Amygdala (tissue), 56 donors: ENCODE data around the gene E2F2.
A peak's percentile ranks its signal among the peaks of the same experiment; 100 is the strongest.

Source experiments
- DNase-seq, 56 donors: peaks; one replicate each; lab custom pipeline; 2025; lab: John Stamatoyannopoulos, UW

Gene E2F2, protein sequence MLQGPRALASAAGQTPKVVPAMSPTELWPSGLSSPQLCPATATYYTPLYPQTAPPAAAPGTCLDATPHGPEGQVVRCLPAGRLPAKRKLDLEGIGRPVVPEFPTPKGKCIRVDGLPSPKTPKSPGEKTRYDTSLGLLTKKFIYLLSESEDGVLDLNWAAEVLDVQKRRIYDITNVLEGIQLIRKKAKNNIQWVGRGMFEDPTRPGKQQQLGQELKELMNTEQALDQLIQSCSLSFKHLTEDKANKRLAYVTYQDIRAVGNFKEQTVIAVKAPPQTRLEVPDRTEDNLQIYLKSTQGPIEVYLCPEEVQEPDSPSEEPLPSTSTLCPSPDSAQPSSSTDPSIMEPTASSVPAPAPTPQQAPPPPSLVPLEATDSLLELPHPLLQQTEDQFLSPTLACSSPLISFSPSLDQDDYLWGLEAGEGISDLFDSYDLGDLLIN

DNA sequence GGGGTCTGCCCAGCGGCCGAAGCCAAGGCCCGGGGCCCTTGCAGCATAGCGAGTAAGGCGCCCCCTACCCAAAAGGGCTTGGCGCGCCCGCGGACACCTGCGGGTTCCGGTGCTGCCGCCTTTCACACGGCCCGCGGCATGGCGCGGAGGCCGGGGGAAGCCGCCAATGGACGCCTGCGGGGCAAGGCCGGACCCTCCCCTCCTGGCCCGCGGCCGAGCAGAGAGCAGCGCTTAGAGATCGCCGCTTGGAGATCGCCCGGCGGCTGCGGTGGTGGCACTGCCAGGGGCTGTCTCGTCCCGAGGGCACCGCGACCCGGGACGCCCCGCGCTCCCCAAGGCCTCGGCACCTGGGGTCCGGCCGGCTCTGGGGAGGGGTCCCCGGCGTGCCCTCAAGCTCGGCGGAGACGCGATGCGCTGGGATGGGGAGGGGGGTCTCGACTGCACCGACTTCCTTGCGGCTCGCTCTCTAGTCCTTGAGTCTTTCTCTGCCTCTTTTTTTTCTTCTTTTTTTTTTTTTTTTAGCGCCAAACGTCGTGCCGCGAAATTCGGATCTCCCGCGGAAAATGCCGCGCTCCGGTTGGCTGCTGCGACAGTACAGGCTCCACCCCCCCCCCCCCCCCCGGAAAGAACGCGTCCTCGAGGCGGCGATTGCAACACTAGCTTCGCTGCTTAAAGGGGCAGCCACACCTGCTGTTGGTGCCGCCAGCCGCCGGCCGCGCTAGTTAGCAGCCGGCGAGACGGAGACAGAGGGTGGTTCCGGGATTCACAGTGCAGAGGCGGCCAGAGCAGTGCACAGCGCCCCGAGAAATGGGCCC, at the start of gene E2F2:
E2F2 (minus strand) TSS at position 487 of the 815 bp plus-strand sequence; CDS start at position 47, 440 bp downstream.
- DNase-seq: peak in 54 of 56 donors; percentile 20 to 87 (median 65)

DNA sequence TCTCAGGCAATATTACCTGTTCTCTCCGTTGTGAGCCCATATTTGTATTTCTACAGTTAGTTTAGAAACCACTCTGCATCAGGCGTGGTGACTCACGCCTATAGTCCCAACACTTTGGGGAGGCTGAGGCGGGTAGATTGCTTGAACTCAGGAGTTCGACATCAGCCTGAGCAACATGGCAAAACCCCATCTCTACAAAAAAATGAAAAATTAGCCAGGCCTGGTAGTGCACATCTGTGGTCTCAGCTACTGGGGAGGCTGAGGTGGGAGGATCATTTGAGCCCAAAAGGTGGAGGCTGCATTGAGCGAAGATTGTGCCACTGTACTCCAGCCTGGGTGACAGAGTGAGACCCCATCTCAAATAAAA, 47.9 kb upstream of the E2F2 start:
- no peak for DNase-seq

DNA sequence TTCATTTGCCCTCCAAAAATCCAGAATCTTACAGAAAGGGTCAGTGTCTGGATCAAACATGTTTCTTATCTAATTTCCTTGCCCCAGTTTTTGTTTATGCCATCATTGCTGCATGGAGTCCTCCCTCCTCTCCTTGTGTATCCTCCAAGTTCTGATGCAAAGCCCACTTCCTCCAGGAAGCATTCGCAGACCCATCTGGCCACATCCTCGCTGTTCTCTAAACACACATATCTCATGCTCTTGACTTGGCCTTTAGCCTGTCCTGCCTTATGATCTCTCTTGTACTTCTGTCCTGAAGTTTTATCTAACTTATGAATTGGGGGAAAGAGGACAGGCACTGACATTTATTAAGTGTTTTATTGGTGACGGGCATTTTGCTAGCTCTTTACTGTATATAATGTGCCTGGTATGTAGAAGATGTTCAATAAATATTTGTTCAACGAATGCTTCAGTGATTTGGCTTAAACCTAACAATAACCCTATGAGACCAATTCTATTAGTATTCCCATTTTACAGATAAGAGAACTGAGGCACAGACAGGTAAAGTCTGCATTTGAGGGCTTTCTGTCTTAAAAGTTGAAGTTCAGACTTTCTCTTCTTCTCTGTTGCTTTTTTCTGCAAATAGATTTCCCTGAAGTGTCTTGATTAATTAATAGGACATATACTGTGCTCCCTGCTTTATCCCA, 47.4 kb upstream of the E2F2 start:
- DNase-seq: no peak

DNA sequence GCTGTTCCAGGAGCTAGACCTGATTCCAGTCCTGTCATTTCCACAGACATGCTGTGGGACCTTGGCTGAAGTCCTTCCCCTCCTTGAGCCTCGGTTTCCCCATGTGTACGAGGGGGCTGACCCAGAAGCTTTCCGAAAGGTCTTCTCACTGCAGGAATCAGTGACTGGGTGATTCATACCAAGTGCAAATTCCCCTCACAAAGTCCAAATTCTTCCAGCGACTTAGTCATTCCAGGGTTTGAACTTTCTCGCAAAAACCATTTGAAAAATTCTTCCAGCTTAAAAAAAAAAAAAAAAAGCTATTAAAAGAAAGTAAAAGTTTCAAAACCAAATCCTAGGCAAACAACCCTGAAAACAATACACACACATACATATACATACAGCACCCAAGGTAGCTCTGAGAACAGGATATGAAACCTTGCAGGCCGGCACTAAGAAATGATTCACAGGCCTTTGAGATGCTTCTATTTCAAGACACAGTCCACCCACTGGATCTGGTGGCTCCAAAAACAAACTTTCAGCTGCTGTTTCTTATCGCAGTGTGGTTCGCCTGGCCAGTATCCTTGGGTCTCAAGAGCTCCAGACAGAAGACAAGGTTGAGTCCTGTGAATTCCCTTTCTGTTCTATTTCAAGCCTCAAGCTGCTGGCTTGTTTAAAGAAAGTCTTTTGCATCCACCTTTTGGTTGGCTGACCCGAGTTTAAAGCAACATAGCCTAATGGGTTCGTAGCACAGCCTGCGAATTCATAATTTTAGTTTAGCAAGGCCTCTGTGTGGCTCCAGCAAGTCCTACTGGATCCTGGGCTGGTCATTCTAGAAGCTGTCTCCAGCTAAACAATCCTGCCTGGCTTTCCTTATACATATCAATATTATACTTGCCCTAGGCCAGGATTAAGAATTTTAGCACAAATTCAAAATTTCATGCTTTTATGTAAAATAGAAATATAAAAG, 46.3 kb upstream of the E2F2 start:
- peak in 2 of 56 donors; percentile 13 to 26 for DNase-seq

DNA sequence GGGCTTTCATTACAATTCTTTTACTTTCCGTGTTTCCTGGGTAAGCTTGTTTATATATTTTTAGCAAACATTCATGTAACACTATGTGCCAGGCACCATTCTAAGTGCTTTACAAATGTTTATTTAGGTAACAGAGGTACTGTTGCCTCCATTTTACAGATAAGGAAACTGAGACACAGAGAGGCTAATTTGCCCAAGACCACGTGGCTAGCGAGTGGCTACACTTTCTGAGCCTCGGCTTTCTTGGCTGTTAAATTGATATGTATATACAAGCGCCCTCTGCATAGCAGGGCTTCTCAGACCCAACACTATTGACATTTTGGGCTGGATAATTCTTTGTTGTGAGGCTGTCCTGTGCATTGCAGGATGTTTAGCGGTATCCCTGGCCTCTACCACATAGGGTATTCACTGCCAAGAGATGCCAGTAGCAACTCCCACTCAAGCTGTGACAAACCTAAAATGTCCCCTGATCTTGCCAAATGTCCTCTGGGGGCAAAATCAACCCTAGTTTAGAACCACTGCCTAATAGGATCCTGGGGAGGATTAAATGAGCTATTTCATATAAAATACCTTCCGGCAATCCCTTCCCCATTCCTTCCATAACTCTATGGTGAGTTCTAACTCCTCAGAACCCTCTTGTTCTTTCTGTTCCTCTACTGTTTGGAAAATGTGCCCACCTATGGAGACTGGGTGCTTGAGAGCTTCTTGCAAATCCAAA, 45.5 kb upstream of the E2F2 start:
- no peak for DNase-seq

DNA sequence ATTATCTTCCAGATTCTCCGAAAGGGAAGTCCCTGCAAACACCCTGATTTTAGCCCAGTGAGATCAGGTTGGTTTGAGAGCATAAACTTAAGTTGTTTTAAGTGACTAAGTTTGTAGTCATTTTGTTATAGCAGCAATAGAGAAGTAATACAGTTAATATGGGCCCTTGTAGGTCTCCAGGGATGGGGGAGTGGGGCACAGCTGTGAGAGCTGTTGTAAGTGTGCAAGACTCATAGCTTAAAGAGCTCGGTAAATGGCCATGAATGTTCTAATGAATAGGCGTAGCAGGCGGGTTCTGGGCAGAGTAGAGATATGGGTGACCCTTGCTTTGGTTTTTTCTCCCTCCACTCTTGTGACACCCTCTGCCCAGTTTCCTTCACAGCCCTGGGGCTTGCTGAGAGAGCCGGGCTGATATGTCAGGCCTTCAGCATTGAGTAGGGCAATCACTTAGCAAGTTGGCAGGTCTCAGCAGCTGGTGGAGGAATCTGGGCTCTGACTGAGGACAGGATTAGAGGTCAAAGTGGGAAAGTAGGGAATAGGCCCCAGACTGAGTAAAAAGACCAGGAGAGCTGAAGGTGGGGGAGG, 44.3 kb upstream of the E2F2 start:
- no peak for DNase-seq

DNA sequence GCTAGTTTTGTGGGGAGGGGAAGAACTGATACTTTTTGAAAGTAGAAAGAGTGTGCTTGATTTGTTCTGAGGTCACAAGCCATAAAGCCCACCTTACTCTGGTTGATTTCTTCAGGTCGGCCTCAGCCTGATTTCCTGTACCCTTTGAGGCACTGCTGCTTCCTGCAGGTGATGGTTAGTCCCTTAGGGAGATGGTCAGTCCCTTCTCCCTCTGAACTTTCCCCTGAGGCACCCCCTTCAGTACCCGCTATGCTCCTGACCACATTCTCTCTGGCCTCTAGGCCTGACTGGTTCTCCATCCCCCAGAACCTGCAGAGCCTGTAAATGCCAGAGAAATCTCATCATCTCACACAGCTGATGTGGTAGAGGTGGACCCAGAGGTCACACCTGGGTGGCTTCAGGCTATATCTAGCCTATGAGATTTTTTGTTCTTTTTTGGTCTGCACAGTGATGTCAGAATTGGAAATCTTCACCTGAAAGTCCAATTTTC, 43.3 kb upstream of the E2F2 start:
- DNase-seq: no peak

DNA sequence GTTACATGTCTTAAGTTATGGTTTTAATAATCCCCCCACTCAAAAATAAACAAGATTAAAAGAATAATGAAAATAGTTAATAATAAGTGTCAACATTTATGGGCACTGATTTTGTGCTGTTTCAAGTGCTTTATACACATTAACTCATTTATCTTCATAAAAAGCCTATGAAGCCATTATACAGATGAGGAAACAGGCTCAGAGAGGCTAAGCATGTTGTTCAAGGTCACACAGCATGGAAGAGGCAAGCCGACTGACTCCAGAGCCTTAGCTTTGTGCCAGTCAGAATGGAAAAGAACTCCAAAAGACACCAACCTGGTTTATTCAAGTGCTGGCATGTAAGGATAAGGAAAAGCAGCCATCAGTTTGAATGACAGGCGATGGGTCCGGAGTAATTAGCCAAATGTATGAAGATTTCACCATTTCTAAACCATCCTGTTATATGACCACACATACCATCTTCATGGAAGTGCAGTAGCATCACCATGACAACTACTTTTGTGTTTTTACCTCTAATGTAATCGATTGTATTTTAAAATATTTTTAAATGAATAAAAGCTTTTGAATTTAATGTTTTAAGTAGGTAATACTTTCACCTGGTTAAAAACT, 42.6 kb upstream of the E2F2 start:
- DNase-seq: no peak

DNA sequence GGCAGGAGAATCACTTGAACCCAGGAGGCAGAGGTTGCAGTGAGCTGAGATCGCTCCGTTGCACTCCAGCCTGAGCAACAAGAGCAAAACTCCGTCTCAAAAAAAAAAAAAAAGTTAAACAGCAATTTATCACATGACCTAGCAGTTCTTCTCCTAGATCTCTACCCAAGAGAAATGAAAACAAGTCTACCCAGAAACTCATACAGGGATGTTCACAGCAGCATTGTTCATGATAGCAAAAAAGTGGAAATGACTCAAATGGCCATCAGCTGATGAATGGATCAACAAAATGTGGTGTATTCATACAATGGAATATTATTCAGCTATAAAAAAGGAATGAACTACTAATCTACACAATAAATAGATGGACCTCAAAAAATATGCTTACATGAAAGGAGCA, 40.4 kb upstream of the E2F2 start:
- no peak for DNase-seq

DNA sequence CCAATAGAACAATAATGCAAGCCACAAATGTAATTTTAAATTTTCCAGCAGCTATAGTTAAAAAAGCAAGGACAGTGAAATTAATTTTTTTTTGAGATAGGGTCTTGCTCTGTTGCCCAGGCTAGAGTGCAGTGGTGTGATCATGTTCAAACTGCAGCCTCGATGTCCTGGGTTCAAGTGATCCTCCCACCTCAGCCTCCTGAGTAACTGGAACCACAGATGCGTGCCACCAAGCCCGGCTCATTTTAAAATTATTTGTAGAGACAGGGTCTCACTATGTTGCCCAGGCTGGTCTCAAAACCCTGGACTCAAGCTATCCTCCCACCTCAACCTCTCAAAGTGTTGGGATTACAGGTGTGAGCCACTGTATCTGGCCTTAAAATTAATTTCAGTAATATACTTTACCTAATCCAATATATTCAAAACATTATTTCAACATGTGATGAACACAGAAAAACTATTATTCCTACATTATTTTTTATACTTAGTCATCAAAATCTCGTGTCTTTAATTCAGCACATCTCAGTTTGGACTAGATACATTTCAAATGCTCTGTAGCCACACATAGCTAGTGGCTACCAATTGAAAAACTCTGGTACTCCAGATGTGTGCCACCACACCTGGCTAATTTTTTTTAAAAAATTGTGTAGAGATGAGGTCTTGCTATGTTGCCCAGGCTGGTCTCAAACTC, 39.1 kb upstream of the E2F2 start:
- DNase-seq: no peak

DNA sequence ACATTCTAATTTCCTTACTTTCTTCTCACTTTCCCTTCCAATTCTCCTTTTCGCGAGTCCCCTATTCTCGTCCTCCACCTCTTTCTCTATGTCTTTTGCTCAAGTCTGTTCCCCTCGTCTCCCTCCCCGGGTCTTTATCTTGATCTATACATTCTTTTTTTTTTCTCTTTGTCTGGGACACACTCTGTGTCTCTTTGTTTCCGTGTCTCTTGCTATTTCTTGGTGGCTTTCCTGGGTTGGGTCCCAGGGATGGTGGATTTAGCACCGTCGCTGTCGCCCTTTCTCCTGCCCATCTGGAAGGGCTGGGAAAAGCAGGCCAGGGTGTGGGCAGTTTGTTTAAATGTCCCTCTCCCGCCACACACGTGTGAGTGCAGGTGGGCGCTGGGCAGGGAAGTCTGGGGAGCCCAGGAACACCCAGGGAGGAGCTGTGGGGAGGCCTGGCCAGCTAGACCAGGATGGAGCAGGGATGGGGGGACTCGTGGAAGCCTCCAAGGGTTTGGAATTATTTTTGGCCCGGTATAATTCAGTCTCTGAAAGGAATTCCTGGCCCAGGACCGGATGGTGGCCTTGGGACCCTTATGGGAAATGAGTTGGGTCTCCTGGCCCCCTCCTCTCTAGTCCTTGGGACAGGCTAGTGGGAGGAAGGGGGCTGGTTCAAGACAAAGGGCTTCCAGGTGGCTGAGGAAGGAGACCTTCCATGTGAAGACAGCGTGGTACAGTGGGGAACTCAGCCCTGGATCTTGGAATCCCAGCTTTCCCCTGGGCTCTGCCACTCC, 37.8 kb upstream of the E2F2 start:
- peak in 1 of 56 donors; percentile 9 for DNase-seq

DNA sequence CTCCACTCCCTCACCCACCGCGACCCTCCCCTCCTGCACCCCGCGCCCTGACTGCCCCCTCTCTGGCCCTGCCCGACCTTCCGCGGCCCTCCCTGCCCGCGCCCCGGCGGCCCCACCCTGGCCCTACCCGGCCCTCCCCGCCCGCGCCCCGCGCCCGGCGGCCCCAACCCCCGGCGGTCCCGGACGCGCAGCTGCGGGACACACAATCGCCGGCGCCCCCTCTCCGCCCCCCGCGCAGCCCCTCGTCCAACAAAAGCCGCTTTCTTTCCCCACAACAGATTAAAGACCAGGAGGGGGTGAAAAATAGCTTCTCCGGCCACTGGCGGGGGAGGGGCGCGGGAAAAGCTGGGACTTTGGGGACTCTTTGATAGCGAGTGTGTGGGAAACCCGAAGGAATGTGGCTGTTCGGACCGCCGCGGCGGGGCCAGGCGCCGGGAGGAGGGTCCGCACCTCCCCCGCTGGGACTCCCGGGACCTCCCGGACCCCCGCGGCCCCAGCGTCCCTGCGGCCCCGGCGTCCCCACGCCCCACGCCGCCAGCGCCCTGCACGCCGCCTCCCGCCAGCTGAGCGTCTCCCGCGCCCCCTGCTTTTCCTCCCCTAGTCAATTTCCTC, 37.1 kb upstream of the E2F2 start:
- peak in 50 of 56 donors; percentile 13 to 83 (median 58) for DNase-seq

DNA sequence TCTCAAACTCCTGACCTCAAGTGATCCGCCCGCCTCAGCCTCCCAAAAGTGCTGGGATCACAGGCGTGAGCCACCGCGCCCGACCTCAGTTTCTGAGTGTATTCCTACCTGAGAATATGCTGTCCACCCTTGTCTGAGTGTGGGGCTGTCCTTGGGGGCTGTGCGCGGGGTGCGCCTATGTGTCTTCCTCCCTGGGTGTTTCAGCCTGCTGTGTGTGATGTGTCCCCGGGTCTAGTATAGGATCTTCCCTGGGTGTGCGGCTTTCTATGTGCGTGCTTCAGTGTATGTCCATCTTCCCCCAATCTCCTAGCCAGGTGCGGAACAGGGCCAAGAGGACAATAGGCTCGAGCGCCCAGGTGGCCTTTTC, 36.6 kb upstream of the E2F2 start:
- no peak for DNase-seq

DNA sequence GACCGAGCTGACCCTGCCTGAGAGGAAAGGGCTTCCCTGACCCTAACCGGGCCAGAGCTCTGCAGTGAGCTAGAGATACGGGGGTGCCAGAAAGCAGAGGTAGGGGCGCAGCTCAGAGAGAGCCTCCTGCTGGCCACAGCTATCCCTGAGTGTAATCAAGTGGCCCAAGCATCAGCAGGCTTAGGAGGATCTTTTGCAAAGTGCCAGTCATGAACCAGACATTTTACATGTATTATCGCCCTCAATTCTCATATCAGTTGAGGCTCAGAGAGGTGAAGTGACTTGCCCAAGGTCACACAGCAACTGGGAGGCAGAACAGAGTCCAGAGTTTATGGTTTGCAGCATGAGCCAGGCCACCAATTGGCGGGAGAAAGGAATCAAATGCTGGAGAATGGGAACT, 35.3 kb upstream of the E2F2 start:
- no peak for DNase-seq

DNA sequence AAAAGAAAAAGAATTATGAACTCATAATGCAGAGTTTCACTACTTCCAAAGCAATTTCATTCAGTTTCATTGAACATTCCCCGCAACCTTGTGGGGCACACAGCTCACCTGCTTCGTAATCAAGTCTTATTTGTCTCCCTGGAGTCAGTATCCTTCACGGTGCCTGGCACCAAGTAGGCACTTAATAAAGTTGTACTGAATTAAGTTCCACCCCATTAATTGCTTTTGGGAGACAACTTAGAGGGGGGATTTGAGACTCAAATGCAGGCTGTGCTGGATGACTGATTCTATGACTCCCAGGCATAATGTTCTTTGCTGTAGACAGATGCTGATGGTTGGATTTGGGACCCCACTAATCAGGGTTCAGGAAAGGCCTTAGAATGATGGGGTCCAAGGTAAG, 34.7 kb upstream of the E2F2 start:
- no peak for DNase-seq

DNA sequence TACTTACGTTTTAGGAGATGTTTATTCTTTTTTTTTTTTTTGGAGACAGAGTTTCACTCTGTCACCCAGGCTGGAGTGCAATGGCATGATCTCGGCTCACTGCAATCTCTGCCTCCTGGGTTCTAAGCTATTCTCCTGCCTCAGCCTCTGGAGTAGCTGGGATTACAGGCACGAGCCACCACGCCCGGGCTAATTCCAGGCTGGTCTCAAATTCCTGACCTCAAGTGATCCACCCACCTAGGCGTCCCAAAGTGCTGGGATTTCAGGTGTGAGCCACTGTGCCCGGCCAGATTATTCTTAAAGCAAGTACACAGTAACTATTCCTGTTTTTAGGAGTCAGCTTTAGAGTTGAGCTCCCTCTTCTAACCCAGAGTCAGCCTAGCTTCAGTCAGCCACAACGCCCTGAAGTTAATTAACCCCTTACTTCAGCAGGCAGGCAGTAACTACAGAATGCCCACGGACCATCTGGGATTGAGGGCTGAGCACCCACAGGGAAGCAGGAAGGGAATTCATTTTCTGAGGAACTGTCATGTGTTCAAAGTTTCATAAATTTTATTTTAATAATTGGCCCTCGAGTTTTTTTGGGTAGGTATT, 33.6 kb upstream of the E2F2 start:
- no peak for DNase-seq
